Gastroesophageal sphincter (tissue), 4 donors: ENCODE data around the gene GMDS. TPM values are rescaled to one million over a fixed set of nuclear protein-coding genes. Genes with fewer than 3 reads are reported as not detected.
A peak's percentile ranks its signal among the peaks of the same experiment; 100 is the strongest.

Experiments used
- ATAC-seq: fragments of 150-250 bp; one replicate; pipeline ENCODE4 v1.9.1; 2016; ENCODE audit warnings: mild to moderate bottlenecking, moderate library complexity
- H3K27ac ChIP-seq, 4 donors: fragments of 200-600 bp; sonication (generic) in 3 of 4; 1 replicate in 3 of 4; 2 replicates in 1 of 4; pipeline ENCODE4 v1.5.1; 2016 to 2019
- H3K27me3 ChIP-seq: fragments of 200-600 bp; sonication (generic); one replicate; pipeline ENCODE4 v1.5.1; 2019
- H3K36me3 ChIP-seq, 2 donors: fragments of 200-600 bp; sonication (generic); one replicate each; pipeline ENCODE4 v1.5.1; 2019; ENCODE audit warnings: control low read depth in 1 of 2
- H3K4me1 ChIP-seq, 3 donors: fragments of 200-600 bp; sonication (generic); 1 replicate in 2 of 3; 2 replicates in 1 of 3; pipeline ENCODE4 v1.5.1; 2016 to 2019; ENCODE audit warnings: control low read depth in 2 of 3
- H3K4me3 ChIP-seq, 2 donors: fragments of 200-600 bp; sonication (generic); one replicate each; pipeline ENCODE4 v1.5.1; 2019; ENCODE audit warnings: mild to moderate bottlenecking in 1 of 2, moderate library complexity in 1 of 2
- H3K9me3 ChIP-seq, 3 donors: fragments of 200-600 bp; sonication (generic); one replicate each; pipeline ENCODE4 v1.5.1; 2017 to 2019; ENCODE audit warnings: control low read depth in 2 of 3
- EP300 ChIP-seq: sonication (generic); formaldehyde crosslinking; IDR thresholded peaks from one replicate; pipeline ENCODE4 v1.6.1; 2017; ENCODE audit warnings: antibody characterized with exemption, mild to moderate bottlenecking
- POLR2A ChIP-seq, 2 donors: fragments of 450-650 bp; IDR thresholded peaks; one replicate each; pipeline ENCODE4 v1.6.1; 2017; ENCODE audit warnings: antibody characterized with exemption in 2 of 2, mild to moderate bottlenecking in 2 of 2, moderate library complexity in 1 of 2
- POLR2AphosphoS5 ChIP-seq: sonication (generic); formaldehyde crosslinking; IDR thresholded peaks from one replicate; pipeline ENCODE4 v1.6.1; 2017; ENCODE audit warnings: antibody characterized with exemption
- whole genome bisulfite sequencing, 2 donors: methylation state at CpG; one replicate each; pipeline ENCODE4 v1.1.5; 2018; ENCODE audit warnings: low coverage in 1 of 2; 5-methylcytosine and 5-hydroxymethylcytosine counted together
- total RNA-seq, 4 donors: library from RNA; depleted of rRNA; stranded (reverse); fragments of >200 nt; gene quantifications; one replicate each; pipeline ENCODE4 v1.1.0, GENCODE V29; 2016
- TF ChIP-seq, protein P1 (sequence below), 4 experiments: fragments of 200-600 bp in 2 of 4; fragments of 450-650 bp in 2 of 4; sonication (generic) in 1 of 4; IDR thresholded peaks; one replicate each; pipeline ENCODE4 v1.5.1; 2017 to 2019; ENCODE audit warnings: antibody characterized with exemption in 4 of 4, mild to moderate bottlenecking in 2 of 4, moderate library complexity in 2 of 4

The GMDS gene
- total RNA-seq, 4 donors from 2014 or later = 5.0 to 14.7 (median 6.4) TPM

- Histone ChIP-seq H3K27ac (peak overlapping the region in 2 of 4 donors; percentile 80 to 87), H3K36me3 (peaks cover 0 to 10% of the 10 kb centered on the region in 2 donors), H3K9me3 (no peaks in the 10 kb centered on the region), H3K27me3 (no peaks in the 10 kb centered on the region), H3K4me1 (peaks cover 0 to 20% (median 9%) of the 10 kb centered on the region in 3 donors), H3K4me3 (peak overlapping the region; percentile 41 to 93)
- TF ChIP-seq POLR2AphosphoS5 (no peak), EP300 (no peak), POLR2A (IDR thresholded peaks at IDR 0.05) (no peak)
- TF ChIP-seq, protein P1, sequence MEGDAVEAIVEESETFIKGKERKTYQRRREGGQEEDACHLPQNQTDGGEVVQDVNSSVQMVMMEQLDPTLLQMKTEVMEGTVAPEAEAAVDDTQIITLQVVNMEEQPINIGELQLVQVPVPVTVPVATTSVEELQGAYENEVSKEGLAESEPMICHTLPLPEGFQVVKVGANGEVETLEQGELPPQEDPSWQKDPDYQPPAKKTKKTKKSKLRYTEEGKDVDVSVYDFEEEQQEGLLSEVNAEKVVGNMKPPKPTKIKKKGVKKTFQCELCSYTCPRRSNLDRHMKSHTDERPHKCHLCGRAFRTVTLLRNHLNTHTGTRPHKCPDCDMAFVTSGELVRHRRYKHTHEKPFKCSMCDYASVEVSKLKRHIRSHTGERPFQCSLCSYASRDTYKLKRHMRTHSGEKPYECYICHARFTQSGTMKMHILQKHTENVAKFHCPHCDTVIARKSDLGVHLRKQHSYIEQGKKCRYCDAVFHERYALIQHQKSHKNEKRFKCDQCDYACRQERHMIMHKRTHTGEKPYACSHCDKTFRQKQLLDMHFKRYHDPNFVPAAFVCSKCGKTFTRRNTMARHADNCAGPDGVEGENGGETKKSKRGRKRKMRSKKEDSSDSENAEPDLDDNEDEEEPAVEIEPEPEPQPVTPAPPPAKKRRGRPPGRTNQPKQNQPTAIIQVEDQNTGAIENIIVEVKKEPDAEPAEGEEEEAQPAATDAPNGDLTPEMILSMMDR (IDR thresholded peaks at IDR 0.05) = no peak
- no peak for ATAC-seq
- 57 to 59% methylated on average over 11 to 12 of the region's 32 CpGs for WGBS, 2 donors
Observed at GRCh38 chr6:2244261-2245102, 923 bp downstream of the GMDS start.

GRCh38 chr6:2242311-2242710 is 3.1 kb downstream of the GMDS start:
- Histone ChIP-seq H3K27ac (no peak overlapping the region), H3K36me3 (no peaks in the 10 kb centered on the region), H3K27me3 (no peaks in the 10 kb centered on the region), H3K9me3 (no peaks in the 10 kb centered on the region), H3K4me3 (no peak overlapping the region), H3K4me1 (peaks cover 0 to 20% (median 9%) of the 10 kb centered on the region in 3 donors)
- ATAC-seq = no peak
- TF ChIP-seq, protein P1 (IDR thresholded peaks at IDR 0.05) = no peak
- no peak for TF ChIP-seq POLR2A (IDR thresholded peaks at IDR 0.05)
- TF ChIP-seq POLR2AphosphoS5 = no peak
- TF ChIP-seq EP300 = no peak
- 62% methylated on average over 4 of the region's 4 CpGs for WGBS, 2 donors

DNA sequence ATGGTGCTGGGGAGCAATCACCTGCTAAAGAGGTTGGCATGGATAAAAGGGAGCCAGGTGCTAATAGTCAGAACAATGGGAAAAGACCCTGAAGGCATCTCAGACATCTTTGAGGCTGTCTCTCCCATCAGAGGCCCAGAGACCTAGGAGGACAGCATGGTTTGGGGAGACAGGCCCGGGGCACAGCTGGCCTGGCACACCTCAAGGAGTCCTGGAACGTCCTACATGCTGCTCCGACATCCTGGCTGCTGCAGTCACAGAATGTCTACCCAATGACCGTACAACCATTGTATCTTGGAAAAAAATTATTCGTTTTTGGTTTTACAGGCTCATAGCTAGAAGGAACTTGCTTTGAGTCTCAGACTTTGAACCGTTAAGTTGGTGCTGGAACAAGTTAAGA is 4.4 kb downstream of the GMDS start:
- Histone ChIP-seq H3K27ac (no peak overlapping the region), H3K27me3 (no peaks in the 10 kb centered on the region), H3K4me3 (no peak overlapping the region), H3K4me1 (peaks cover 0 to 17% (median 0%) of the 10 kb centered on the region in 3 donors), H3K36me3 (no peaks in the 10 kb centered on the region), H3K9me3 (no peaks in the 10 kb centered on the region)
- ATAC-seq = no peak
- 87 to 100% methylated on average over 1 to 5 of the region's 6 CpGs for WGBS, 2 donors
- no peak for TF ChIP-seq POLR2A (IDR thresholded peaks at IDR 0.05)
- TF ChIP-seq, protein P1 (IDR thresholded peaks at IDR 0.05) = no peak
- TF ChIP-seq EP300 = no peak
- no peak for TF ChIP-seq POLR2AphosphoS5

GRCh38 chr6:2237001-2237400 is 8.4 kb downstream of the GMDS start:
- no peaks in the 10 kb centered on the region for H3K36me3 ChIP-seq
- no peak for TF ChIP-seq POLR2AphosphoS5
- H3K9me3 ChIP-seq = no peaks in the 10 kb centered on the region
- 22 to 23% methylated on average over 1 of the region's 1 CpG for WGBS, 2 donors
- peaks cover 0 to 8% (median 0%) of the 10 kb centered on the region in 3 donors for H3K4me1 ChIP-seq
- no peaks in the 10 kb centered on the region for H3K27me3 ChIP-seq
- H3K4me3 ChIP-seq = no peak overlapping the region
- no peak for ATAC-seq
- no peak overlapping the region for H3K27ac ChIP-seq

DNA sequence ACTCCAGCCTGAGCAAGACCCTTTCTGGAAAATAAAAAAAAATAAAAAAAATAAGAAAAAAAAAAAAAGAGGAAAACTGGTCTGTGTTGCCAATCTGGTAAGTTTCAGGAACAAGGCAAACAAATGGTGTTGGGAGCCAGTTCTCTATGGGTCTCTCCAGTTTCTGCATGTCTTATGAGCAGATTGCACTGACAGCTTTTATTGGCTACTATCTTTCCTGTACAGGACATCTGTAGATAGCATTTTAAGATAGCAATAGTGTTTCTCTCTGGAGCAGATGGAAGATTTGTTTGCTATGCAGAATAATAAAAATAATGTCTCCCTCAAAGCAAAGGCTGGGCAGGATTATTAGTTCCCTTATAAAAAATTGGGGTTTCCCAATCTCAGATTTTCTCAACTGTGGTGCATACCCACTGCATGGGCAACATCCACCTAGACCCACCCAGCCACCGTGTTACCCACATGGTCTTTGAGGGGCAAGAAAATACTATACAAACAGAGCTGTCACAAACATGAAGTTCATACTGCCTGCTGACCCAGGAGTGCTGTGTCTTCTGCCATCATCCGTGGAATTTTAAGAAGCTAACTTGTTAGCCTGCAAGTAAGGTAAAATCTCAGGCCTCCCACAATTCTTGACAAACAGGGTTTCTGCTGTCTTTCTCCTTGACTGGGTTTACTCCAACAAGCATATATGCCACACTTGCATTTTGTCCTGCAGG is 9.5 kb downstream of the GMDS start:
- no peaks in the 10 kb centered on the region for H3K27me3 ChIP-seq
- H3K4me3 ChIP-seq = no peak overlapping the region
- H3K9me3 ChIP-seq = no peaks in the 10 kb centered on the region
- TF ChIP-seq, protein P1 (IDR thresholded peaks at IDR 0.05) = no peak
- TF ChIP-seq POLR2A (IDR thresholded peaks at IDR 0.05) = no peak
- no peak for TF ChIP-seq EP300
- no peak for TF ChIP-seq POLR2AphosphoS5
- H3K27ac ChIP-seq = no peak overlapping the region
- H3K36me3 ChIP-seq = no peaks in the 10 kb centered on the region
- peaks cover 0 to 8% (median 0%) of the 10 kb centered on the region in 3 donors for H3K4me1 ChIP-seq
- no peak for ATAC-seq
- WGBS, 2 donors = 60 to 93% methylated on average over 2 of the region's 2 CpGs
